Endometrial microvascular endothelial cells (primary cell): Measurements from ENCODE around the gene ZBTB44. TPM values are rescaled to one million over a fixed set of nuclear protein-coding genes. Genes with fewer than 3 reads are reported as not detected.
"Not testable (repeated sequence)": the region's sequence is repeated elsewhere in the genome, so short reads cannot be mapped to it uniquely, and the experiment has no call there.

Experiments
- in situ Hi-C: cut with HindIII; loops from 2 replicates; pipeline ENCODE4 v1.10.0; 2017; ENCODE audit warnings: low sequenced_read_pairs, low pct_unique_long_range_greater_than_20kb; ENCODE audit errors: inconsistent ontology term
- total RNA-seq: library from RNA; depleted of rRNA; stranded (reverse); fragments of >200 nt; gene quantifications from one replicate; pipeline ENCODE4 v1.2.3, GENCODE V29; 2015; ENCODE audit errors: inconsistent ontology term

Gene ZBTB44
- total RNA-seq, 1 donor from 2014 or later = 16.8 TPM

DNA sequence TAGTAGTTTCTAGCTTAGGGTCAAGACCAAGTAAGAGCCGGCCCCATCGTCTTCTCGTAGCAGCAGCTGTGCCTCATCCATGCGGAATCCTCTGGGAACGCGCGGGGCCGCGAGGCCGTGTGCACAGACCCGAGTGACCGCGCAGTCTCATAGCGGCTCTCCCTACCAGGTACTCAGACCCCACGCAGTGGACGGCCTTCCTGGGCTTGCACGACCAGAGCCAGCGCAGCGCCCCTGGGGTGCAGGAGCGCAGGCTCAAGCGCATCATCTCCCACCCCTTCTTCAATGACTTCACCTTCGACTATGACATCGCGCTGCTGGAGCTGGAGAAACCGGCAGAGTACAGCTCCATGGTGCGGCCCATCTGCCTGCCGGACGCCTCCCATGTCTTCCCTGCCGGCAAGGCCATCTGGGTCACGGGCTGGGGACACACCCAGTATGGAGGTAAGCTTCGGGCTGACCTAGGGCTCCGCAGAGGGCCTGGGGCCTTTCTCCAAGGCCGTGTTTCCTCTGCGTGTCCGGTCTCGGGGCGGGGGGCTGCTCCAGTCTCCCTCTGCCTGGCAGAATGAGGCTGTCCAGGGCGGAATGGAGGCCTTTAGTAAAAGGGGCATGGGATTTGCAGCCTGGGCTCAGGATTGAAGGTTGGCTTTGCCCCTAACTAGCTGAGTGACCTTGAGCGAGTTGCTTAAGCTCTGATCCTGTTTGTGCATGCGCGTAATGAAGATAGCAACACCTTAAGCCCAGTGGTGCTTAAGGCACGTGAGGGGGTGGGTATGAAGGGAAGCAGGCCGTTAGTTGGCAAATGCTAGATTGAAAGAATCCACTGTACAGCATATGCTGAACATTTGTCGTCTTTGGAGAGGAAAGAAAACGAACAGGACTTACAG, 106.2 kb downstream of the ZBTB44 start:
- in situ Hi-C loops = no loop called here

DNA sequence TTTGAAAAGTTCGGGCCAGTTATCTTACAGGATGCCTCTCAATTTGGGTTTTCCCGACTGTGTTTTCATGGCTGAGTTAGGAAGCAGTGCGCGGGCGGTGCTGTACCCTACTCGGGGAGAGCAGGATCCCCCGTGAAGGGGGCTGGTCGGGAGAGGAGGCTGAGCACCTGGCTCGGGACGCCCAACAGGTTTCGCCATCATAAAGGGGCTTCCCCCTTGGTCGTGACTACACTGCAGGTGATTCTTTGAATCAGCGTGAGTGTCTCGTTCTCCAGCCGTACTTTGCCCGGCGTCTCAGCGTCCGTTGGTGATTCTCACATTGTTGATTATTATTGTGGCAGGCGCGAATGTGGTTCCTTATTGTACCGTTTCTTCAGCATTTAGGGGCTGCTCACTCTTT, 108.6 kb downstream of the ZBTB44 start:
- in situ Hi-C loops = no loop called here

GRCh38 chr11:130204703-130205095, 110.0 kb downstream of the ZBTB44 start:
- in situ Hi-C loops = no loop called here

- in situ Hi-C loops = no loop called here
Measured at GRCh38 chr11:130203766-130204702, 110.7 kb downstream of the ZBTB44 start.

GRCh38 chr11:130202818-130203689, 111.7 kb downstream of the ZBTB44 start:
- in situ Hi-C loops = no loop called here

- in situ Hi-C loops = no loop called here
Measured at GRCh38 chr11:130202009-130202817, 112.5 kb downstream of the ZBTB44 start.

DNA sequence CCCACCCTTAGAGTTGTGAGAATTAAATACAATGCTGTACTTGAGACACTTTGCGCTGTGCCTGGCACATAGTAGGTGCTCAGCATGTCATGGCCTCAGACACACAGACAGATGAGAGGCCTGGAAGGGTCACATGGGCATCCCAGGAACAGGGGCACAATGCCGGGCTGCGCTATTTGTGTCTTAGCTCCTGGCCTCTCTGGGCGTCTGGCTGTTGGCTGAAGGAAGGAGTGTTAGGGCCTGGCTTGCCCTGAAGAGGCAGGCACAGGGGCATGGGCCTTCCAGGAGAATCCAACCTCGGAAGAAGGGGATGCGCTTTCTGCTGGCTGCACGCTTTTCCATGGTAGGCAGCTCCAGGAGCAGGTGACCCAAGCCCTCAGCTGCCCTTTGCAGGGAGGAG, 113.7 kb downstream of the ZBTB44 start:
- in situ Hi-C loops = no loop called here

DNA sequence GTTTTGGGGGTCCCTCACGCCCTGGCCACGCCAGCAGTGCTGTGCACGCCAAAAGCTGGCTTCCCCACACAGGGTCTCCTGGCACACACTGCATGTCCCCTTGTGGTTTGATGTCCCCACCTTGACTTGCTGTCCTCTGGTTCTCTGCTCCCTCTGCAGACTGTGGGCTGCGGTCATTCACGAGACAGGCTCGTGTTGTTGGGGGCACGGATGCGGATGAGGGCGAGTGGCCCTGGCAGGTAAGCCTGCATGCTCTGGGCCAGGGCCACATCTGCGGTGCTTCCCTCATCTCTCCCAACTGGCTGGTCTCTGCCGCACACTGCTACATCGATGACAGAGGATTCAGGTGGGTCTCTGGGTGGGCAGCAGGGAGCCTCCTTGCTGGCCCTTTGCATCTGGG, 114.9 kb downstream of the ZBTB44 start:
- in situ Hi-C loops = no loop called here

- in situ Hi-C loops = no loop called here
Measured at GRCh38 chr11:130198964-130199363, 115.8 kb downstream of the ZBTB44 start.

DNA sequence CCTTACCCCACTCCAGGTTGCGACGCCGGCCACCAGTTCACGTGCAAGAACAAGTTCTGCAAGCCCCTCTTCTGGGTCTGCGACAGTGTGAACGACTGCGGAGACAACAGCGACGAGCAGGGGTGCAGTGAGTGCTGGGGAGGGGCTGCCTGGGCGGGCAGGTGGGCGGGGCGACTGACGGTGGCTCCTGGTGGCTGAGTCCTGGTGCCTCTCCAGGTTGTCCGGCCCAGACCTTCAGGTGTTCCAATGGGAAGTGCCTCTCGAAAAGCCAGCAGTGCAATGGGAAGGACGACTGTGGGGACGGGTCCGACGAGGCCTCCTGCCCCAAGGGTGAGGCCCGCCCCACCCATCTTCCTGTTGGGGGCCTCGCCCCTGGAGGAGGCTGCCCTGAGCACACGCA, 116.4 kb downstream of the ZBTB44 start:
- in situ Hi-C loops = no loop called here

DNA sequence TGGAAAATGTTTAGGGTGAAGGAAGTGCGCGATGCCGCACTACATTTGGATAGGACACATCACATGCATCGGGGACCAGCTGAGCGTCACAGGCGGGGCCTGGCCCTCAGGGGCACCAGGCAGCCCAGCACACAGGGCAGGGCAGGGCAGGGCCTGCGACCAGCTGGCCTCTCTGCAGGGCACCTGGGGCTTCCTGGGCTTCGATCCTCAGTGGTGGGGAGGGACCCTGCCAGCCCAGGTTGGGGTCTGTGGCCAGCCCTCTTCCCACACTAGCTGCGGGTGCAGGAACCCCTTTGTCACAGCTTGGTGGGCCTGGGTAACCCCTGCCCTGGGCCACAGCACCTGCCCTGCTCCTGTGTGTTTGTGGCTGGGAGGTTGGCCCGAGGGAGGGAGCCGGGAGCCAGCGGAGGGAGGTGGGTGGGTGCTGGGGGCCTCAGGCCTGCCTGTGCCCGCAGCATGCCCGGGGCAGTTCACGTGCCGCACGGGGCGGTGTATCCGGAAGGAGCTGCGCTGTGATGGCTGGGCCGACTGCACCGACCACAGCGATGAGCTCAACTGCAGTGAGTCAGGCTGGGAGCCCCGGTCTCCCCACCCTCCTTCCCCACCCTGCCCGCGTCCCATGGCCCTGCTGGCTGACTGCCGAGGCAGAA, 117.2 kb downstream of the ZBTB44 start:
- in situ Hi-C loops = no loop called here

- in situ Hi-C loops = no loop called here
Measured at GRCh38 chr11:130194241-130195023, 120.3 kb downstream of the ZBTB44 start.

GRCh38 chr11:130193551-130193950, 121.2 kb downstream of the ZBTB44 start:
- in situ Hi-C loops = not testable (repeated sequence)

DNA sequence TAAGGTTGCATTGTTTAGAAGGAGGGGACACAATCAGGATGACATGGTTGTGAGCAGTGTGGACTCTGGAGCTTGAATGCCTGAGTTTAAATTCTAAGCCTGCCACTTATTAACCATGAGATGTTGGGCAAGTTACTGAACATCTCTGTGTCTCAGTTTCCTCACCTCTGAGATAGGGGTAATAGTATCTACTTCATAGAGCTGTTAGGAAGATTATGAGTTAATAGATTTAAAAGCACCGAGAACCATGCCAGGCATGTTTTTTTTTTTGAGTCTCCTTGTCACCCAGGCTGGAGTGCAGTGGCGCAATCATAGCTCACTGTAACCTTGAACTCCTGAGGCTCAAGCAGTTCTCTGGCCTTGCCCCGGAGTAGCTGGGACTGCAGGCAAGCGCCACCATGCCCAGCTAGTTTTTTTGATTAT, 121.9 kb downstream of the ZBTB44 start:
- in situ Hi-C loops = no loop called here

GRCh38 chr11:130191896-130192295, 122.8 kb downstream of the ZBTB44 start:
- in situ Hi-C loops = no loop called here

DNA sequence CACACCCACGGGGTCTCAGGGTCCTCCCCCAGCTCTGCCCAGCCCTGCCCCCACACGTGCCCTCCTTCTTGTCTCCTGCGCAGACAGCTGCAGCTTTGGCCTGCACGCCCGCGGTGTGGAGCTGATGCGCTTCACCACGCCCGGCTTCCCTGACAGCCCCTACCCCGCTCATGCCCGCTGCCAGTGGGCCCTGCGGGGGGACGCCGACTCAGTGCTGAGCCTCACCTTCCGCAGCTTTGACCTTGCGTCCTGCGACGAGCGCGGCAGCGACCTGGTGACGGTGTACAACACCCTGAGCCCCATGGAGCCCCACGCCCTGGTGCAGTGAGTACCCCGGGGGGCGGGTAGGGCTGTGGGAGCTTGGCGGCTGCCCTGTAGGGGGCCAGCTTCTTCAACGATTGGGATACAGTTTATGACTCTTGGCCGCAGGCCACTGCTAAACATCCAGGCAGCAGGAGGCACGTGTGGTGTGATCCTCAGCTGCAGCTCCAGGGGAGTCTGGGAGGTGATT, 124.3 kb downstream of the ZBTB44 start:
- in situ Hi-C loops = no loop called here
